Measurements from ENCODE around the gene FBXL7.

Gene FBXL7

DNA sequence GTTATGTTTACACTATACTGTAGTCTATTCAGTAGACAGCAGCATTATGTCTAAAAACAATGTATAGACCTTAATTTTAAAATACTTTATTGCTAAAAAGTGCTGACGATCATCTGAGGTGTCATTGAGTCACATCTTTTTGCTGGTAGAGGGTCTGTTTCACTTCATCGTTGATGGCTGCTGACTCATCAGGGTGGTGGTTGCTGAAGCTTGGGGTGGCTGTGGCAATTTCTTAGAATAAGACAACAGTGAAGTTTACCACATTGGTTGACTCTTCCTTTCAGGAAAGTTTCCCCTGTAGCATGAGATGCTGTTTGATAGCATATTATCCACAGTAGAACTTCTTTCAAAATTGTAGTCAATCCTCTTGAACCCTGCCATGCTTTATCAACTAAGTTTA, 150.3 kb downstream of the FBXL7 start:
- H3K27me3 ChIP-seq (ENCODE audit: insufficient read depth, low read length): no peaks in the 10 kb centered on the region
- H4K20me1 ChIP-seq (ENCODE audit: insufficient read depth, low read length): no peaks in the 10 kb centered on the region
- H3K79me2 ChIP-seq (ENCODE audit: insufficient read depth, low read length): no peaks in the 10 kb centered on the region
- no peak overlapping the region for H2AFZ ChIP-seq (ENCODE audit: low read length)
- H3K9me3 ChIP-seq (ENCODE audit: low read length): no peaks in the 10 kb centered on the region
- H3K4me1 ChIP-seq (ENCODE audit: insufficient read depth, low read length, severe bottlenecking): no peaks in the 10 kb centered on the region
- no peak for TF ChIP-seq EZH2 (IDR thresholded peaks at IDR 0.05; ENCODE audit: borderline replicate concordance, low read length)
- TF ChIP-seq, protein P1, sequence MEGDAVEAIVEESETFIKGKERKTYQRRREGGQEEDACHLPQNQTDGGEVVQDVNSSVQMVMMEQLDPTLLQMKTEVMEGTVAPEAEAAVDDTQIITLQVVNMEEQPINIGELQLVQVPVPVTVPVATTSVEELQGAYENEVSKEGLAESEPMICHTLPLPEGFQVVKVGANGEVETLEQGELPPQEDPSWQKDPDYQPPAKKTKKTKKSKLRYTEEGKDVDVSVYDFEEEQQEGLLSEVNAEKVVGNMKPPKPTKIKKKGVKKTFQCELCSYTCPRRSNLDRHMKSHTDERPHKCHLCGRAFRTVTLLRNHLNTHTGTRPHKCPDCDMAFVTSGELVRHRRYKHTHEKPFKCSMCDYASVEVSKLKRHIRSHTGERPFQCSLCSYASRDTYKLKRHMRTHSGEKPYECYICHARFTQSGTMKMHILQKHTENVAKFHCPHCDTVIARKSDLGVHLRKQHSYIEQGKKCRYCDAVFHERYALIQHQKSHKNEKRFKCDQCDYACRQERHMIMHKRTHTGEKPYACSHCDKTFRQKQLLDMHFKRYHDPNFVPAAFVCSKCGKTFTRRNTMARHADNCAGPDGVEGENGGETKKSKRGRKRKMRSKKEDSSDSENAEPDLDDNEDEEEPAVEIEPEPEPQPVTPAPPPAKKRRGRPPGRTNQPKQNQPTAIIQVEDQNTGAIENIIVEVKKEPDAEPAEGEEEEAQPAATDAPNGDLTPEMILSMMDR (IDR thresholded peaks at IDR 0.05; ENCODE audit: low read length): no peak
- no peaks in the 10 kb centered on the region for H3F3A ChIP-seq (ENCODE audit: insufficient read depth, low read length)
- H3K27ac ChIP-seq (ENCODE audit: low read depth, low read length, poor library complexity, severe bottlenecking): no peak overlapping the region
- H3K9ac ChIP-seq (ENCODE audit: low read length): no peak overlapping the region
- no peak overlapping the region for H3K4me3 ChIP-seq (ENCODE audit: low read depth, low read length, poor library complexity, severe bottlenecking)
- H3K9me2 ChIP-seq (ENCODE audit: low read depth, low read length): no peaks in the 10 kb centered on the region
- no peak overlapping the region for H3K4me2 ChIP-seq (ENCODE audit: low read length)
- no peaks in the 10 kb centered on the region for H3K36me3 ChIP-seq (ENCODE audit: insufficient read depth, low read length)

DNA sequence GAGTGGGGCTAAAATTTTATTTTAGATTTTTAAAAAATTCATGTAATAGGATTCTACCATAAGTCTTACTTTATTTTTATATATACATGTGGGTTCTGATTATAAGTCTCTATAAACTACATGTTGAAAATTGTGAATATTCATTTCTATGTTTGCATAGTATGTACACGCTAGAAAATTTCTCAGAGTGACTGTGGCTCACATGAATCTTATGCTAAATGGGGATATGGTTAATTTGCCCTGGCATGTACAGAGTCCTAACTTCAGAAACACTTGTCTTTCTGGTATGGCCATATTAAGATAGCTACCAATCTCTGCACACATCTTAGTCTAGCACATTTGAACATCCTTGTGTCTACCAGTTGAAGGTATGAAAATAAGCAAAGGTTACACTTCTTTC, 154.8 kb downstream of the FBXL7 start:
- H2AFZ ChIP-seq (ENCODE audit: low read length): no peak overlapping the region
- H3K9me3 ChIP-seq (ENCODE audit: low read length): no peaks in the 10 kb centered on the region
- no peaks in the 10 kb centered on the region for H3K9me2 ChIP-seq (ENCODE audit: low read depth, low read length)
- no peak overlapping the region for H3K9ac ChIP-seq (ENCODE audit: low read length)
- H3K27ac ChIP-seq (ENCODE audit: low read depth, low read length, poor library complexity, severe bottlenecking): no peak overlapping the region
- H3K4me1 ChIP-seq (ENCODE audit: insufficient read depth, low read length, severe bottlenecking): no peaks in the 10 kb centered on the region
- no peaks in the 10 kb centered on the region for H3K27me3 ChIP-seq (ENCODE audit: insufficient read depth, low read length)
- H4K20me1 ChIP-seq (ENCODE audit: insufficient read depth, low read length): no peaks in the 10 kb centered on the region
- H3K4me3 ChIP-seq (ENCODE audit: low read depth, low read length, poor library complexity, severe bottlenecking): no peak overlapping the region
- H3K79me2 ChIP-seq (ENCODE audit: insufficient read depth, low read length): no peaks in the 10 kb centered on the region
- no peaks in the 10 kb centered on the region for H3F3A ChIP-seq (ENCODE audit: insufficient read depth, low read length)
- H3K36me3 ChIP-seq (ENCODE audit: insufficient read depth, low read length): no peaks in the 10 kb centered on the region
- H3K4me2 ChIP-seq (ENCODE audit: low read length): no peak overlapping the region
- no peak for TF ChIP-seq EZH2 (IDR thresholded peaks at IDR 0.05; ENCODE audit: borderline replicate concordance, low read length)
- TF ChIP-seq, protein P1 (IDR thresholded peaks at IDR 0.05; ENCODE audit: low read length): no peak

DNA sequence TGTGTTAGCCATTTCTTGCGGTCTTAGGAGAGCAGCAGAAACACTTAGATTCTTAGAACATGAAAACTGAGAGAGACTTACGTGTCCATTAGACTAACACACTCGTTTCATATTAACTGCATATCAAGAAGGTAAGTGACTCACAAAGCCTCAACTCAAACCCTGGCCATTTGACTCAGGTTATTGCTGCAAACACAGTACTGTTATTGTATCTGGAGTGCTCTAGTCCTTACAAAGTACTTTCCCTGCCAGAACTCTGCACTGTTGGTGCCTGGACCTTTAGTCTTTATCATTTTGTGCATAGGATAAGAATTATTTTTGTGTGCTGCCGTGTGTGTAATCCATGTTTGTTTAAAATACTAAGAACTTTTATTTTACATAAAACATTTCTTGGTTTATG, 155.7 kb downstream of the FBXL7 start:
- no peaks in the 10 kb centered on the region for H3K36me3 ChIP-seq (ENCODE audit: insufficient read depth, low read length)
- H3K9ac ChIP-seq (ENCODE audit: low read length): no peak overlapping the region
- H2AFZ ChIP-seq (ENCODE audit: low read length): no peak overlapping the region
- no peak overlapping the region for H3K4me2 ChIP-seq (ENCODE audit: low read length)
- TF ChIP-seq EZH2 (IDR thresholded peaks at IDR 0.05; ENCODE audit: borderline replicate concordance, low read length): no peak
- TF ChIP-seq, protein P1 (IDR thresholded peaks at IDR 0.05; ENCODE audit: low read length): no peak
- no peak overlapping the region for H3K4me3 ChIP-seq (ENCODE audit: low read depth, low read length, poor library complexity, severe bottlenecking)
- no peaks in the 10 kb centered on the region for H3K27me3 ChIP-seq (ENCODE audit: insufficient read depth, low read length)
- H3F3A ChIP-seq (ENCODE audit: insufficient read depth, low read length): no peaks in the 10 kb centered on the region
- no peaks in the 10 kb centered on the region for H3K79me2 ChIP-seq (ENCODE audit: insufficient read depth, low read length)
- no peaks in the 10 kb centered on the region for H3K9me3 ChIP-seq (ENCODE audit: low read length)
- H3K27ac ChIP-seq (ENCODE audit: low read depth, low read length, poor library complexity, severe bottlenecking): no peak overlapping the region
- H3K4me1 ChIP-seq (ENCODE audit: insufficient read depth, low read length, severe bottlenecking): no peaks in the 10 kb centered on the region
- no peaks in the 10 kb centered on the region for H4K20me1 ChIP-seq (ENCODE audit: insufficient read depth, low read length)
- no peaks in the 10 kb centered on the region for H3K9me2 ChIP-seq (ENCODE audit: low read depth, low read length)
